Lower lobe of right lung (tissue), 2 donors: ENCODE data around the gene PRDM16. TPM values are rescaled to one million over a fixed set of nuclear protein-coding genes. Genes with fewer than 3 reads are reported as not detected.
A peak's percentile ranks its signal among the peaks of the same experiment; 100 is the strongest.

Experiments used
- ATAC-seq, 2 donors: fragments of 200-7000 bp; cut with Tn5 transposase; one replicate each; pipeline ENCODE4 v1.9.1; 2020 to 2022; ENCODE audit warnings: mild to moderate bottlenecking in 2 of 2, moderate library complexity in 2 of 2
- DNase-seq: peaks from one replicate; pipeline ENCODE4 v3.0.0-alpha.2; 2020
- H3K27ac ChIP-seq: fragments of 200-600 bp; one replicate; pipeline ENCODE4 v1.8.0; 2022
- H3K27me3 ChIP-seq: fragments of 200-600 bp; one replicate; pipeline ENCODE4 v1.8.0; 2022; ENCODE audit warnings: low read depth
- H3K36me3 ChIP-seq: fragments of 200-600 bp; one replicate; pipeline ENCODE4 v1.8.0; 2022; ENCODE audit warnings: mild to moderate bottlenecking
- H3K4me1 ChIP-seq: fragments of 200-600 bp; one replicate; pipeline ENCODE4 v1.8.0; 2022
- H3K4me3 ChIP-seq: fragments of 200-600 bp; one replicate; pipeline ENCODE4 v1.8.0; 2022; ENCODE audit warnings: mild to moderate bottlenecking
- H3K9me3 ChIP-seq: fragments of 200-600 bp; one replicate; pipeline ENCODE4 v1.8.0; 2022
- CTCF ChIP-seq: fragments of 200-600 bp; IDR thresholded peaks from one replicate; pipeline ENCODE4 v1.8.0; 2022; ENCODE audit warnings: antibody characterized with exemption, mild to moderate bottlenecking
- intact Hi-C: fragments of 100-400 bp; cut with DNase I; formaldehyde crosslinking; loops from one replicate; pipeline ENCODE4 v1.11.0; 2022
- total RNA-seq: library from RNA; stranded (reverse); fragmentation: NEBNext Ultra II Directional; extraction: Animal tissue kit (Norgen Biotek cat#: 25700); gene quantifications from one replicate; pipeline ENCODE4 v1.2.1, GENCODE V29; 2021
- donor health status: DM: no; HTN: yes; CAD: no; lungs with severe emphysema.

Gene PRDM16
- total RNA-seq, 1 donor from 2014 or later = 19.2 TPM

GRCh38 chr1:3289502-3289901 lies 220.5 kb downstream of the PRDM16 start:
- H3K27ac ChIP-seq = no peak overlapping the region
- H3K27me3 ChIP-seq = peaks cover 7% of the 10 kb centered on the region
- DNase-seq = no peak
- H3K4me3 ChIP-seq = no peak overlapping the region
- ATAC-seq = no peak
- H3K4me1 ChIP-seq = no peaks in the 10 kb centered on the region
- H3K36me3 ChIP-seq = no peaks in the 10 kb centered on the region
- TF ChIP-seq CTCF = no peak
- no peaks in the 10 kb centered on the region for H3K9me3 ChIP-seq
- intact Hi-C loops = no loop called here

GRCh38 chr1:3290438-3290837 lies 221.4 kb downstream of the PRDM16 start:
- Histone ChIP-seq H3K9me3 (no peaks in the 10 kb centered on the region), H3K4me3 (no peak overlapping the region), H3K27me3 (no peaks in the 10 kb centered on the region), H3K4me1 (no peaks in the 10 kb centered on the region), H3K36me3 (no peaks in the 10 kb centered on the region), H3K27ac (no peak overlapping the region)
- intact Hi-C loops = no loop called here
- no peak for DNase-seq
- TF ChIP-seq CTCF = no peak
- no peak for ATAC-seq

GRCh38 chr1:3290915-3291314 lies 221.9 kb downstream of the PRDM16 start:
- DNase-seq (no peak), ATAC-seq (no peak)
- Histone ChIP-seq H3K4me1 (no peaks in the 10 kb centered on the region), H3K27ac (no peak overlapping the region), H3K9me3 (no peaks in the 10 kb centered on the region), H3K36me3 (no peaks in the 10 kb centered on the region), H3K27me3 (no peaks in the 10 kb centered on the region), H3K4me3 (no peak overlapping the region)
- intact Hi-C loops = no loop called here
- TF ChIP-seq CTCF = no peak

GRCh38 chr1:3292051-3292722 lies 223.2 kb downstream of the PRDM16 start:
- H3K4me1 ChIP-seq = no peaks in the 10 kb centered on the region
- no peak for TF ChIP-seq CTCF
- H3K27ac ChIP-seq = no peak overlapping the region
- intact Hi-C loops = no loop called here
- peak; percentile 61 for DNase-seq
- no peaks in the 10 kb centered on the region for H3K9me3 ChIP-seq
- no peaks in the 10 kb centered on the region for H3K27me3 ChIP-seq
- ATAC-seq = peak; percentile 42 to 68
- no peak overlapping the region for H3K4me3 ChIP-seq
- H3K36me3 ChIP-seq = no peaks in the 10 kb centered on the region

GRCh38 chr1:3292868-3293562 lies 224.0 kb downstream of the PRDM16 start:
- no peak for TF ChIP-seq CTCF
- H3K4me1 ChIP-seq = no peaks in the 10 kb centered on the region
- H3K27ac ChIP-seq = no peak overlapping the region
- H3K27me3 ChIP-seq = no peaks in the 10 kb centered on the region
- intact Hi-C loops = no loop called here
- ATAC-seq = no peak
- H3K4me3 ChIP-seq = no peak overlapping the region
- DNase-seq = no peak
- no peaks in the 10 kb centered on the region for H3K36me3 ChIP-seq
- no peaks in the 10 kb centered on the region for H3K9me3 ChIP-seq
